HCT116 (cell line): Measurements from ENCODE around the gene ADAR. TPM values are rescaled to one million over a fixed set of nuclear protein-coding genes. Genes with fewer than 3 reads are reported as not detected.

Experiments used
- ATAC-seq: fragments of 200-7000 bp; cut with Tn5 transposase; 2 replicates; pipeline ENCODE4 v1.9.1; 2020; ENCODE audit warnings: mild to moderate bottlenecking, moderate library complexity
- Bru-seq: library from RNA; stranded (reverse); fragments of 400-500 nt; gene quantifications from one replicate; lab custom pipeline; 2021; lab: Mats Ljungman, UMichigan
- BruChase-seq, 2 experiments: library from RNA; stranded (reverse); fragments of 400-500 nt; gene quantifications; one replicate each; lab custom pipeline; 2021; lab: Mats Ljungman, UMichigan
- BruUV-seq: library from RNA; stranded (reverse); fragments of 400-500 nt; replicated peaks from 2 replicates; lab custom pipeline; 2021; lab: Mats Ljungman, UMichigan
- CTCF ChIA-PET: fragments of 300-600 bp; sonication (Branson Sonifier 250); formaldehyde crosslinking; loops from one replicate; lab custom pipeline; 2021; ENCODE audit warnings: antibody characterized with exemption; lab: Charles Lee
- POLR2A ChIA-PET: fragments of 300-600, 350-600 bp; sonication (Branson Sonifier 250); formaldehyde crosslinking; loops from one replicate; lab custom pipeline; 2021; ENCODE audit warnings: antibody characterized with exemption; lab: Charles Lee
- RAD21 ChIA-PET, 2 experiments: fragments of 300-600 bp; sonication (Branson Sonifier 250); formaldehyde crosslinking; loops; one replicate each; lab custom pipeline; 2023; ENCODE audit warnings: low total read pairs in 2 of 2; ENCODE audit not compliant: uncharacterized antibody in 2 of 2, unreplicated experiment in 2 of 2, low non-redundant PET in 1 of 2; lab: Charles Lee
- DNase-seq: peaks from one replicate; pipeline ENCODE4 v3.0.0-alpha.2; 2010; ENCODE audit warnings: low read depth, low spot score
- H2AFZ ChIP-seq: fragments of 200-600 bp; shearing (Covaris generic), sonication (generic); 2 replicates; pipeline ENCODE4 v1.6.1; 2017; ENCODE audit warnings: low read depth, mixed run types, mixed read lengths, antibody characterized with exemption, low read length; ENCODE audit not compliant: poor library complexity, severe bottlenecking
- H3K27ac ChIP-seq: 2 replicates; pipeline ENCODE4 v1.5.1; 2012; ENCODE audit warnings: low read depth, low read length
- H3K27me3 ChIP-seq: fragments of 200-600 bp; sonication (generic); 2 replicates; pipeline ENCODE4 v1.6.1; 2016; ENCODE audit warnings: mixed run types, low read length, mixed read lengths; ENCODE audit not compliant: insufficient read depth
- H3K36me3 ChIP-seq, 2 experiments: fragments of 200-500 bp in 1 of 2; fragments of 200-600 bp in 1 of 2; sonication (Bioruptor generic) in 1 of 2; sonication (generic) in 1 of 2; 2 replicates each; pipeline versions ENCODE4 v1.5.1 to v1.6.1; 2014 to 2016; ENCODE audit warnings: low read length in 2 of 2, inconsistent platforms in 1 of 2, mixed read lengths in 1 of 2, mixed run types in 1 of 2; ENCODE audit not compliant: insufficient read depth in 2 of 2, control insufficient read depth in 1 of 2
- H3K4me1 ChIP-seq, 2 experiments: fragments of 200-600 bp in 1 of 2; sonication (generic) in 1 of 2; 2 replicates each; pipeline versions ENCODE4 v1.5.1 to v1.6.1; 2012 to 2017; ENCODE audit warnings: low read length in 2 of 2, inconsistent platforms in 1 of 2, mild to moderate bottlenecking in 1 of 2, mixed read lengths in 1 of 2, mixed run types in 1 of 2, moderate library complexity in 1 of 2; ENCODE audit not compliant: insufficient read depth in 2 of 2, control insufficient read depth in 1 of 2
- H3K4me2 ChIP-seq: fragments of 200-600 bp; sonication (generic); 2 replicates; pipeline ENCODE4 v1.6.1; 2017; ENCODE audit warnings: mixed run types, low read length, mixed read lengths
- H3K4me3 ChIP-seq, 2 experiments: fragments of 200-600 bp in 1 of 2; sonication (generic) in 1 of 2; replicated peaks in 1 of 2; 2 replicates each; pipeline ENCODE4 v1.5.1; 2011 to 2016; ENCODE audit warnings: low read length in 2 of 2, control low read depth in 1 of 2, low read depth in 1 of 2, mild to moderate bottlenecking in 1 of 2, mixed read lengths in 1 of 2, mixed run types in 1 of 2
- H3K79me2 ChIP-seq: fragments of 200-600 bp; sonication (generic); 2 replicates; pipeline ENCODE4 v1.6.1; 2017; ENCODE audit warnings: mild to moderate bottlenecking, mixed run types, low read length, moderate library complexity, mixed read lengths; ENCODE audit not compliant: insufficient read depth
- H3K9ac ChIP-seq: fragments of 200-600 bp; sonication (generic); 2 replicates; pipeline ENCODE4 v1.6.1; 2016; ENCODE audit warnings: low read length, mixed read lengths
- H3K9me2 ChIP-seq: fragments of 200-600 bp; sonication (generic), shearing (Covaris generic); 2 replicates; pipeline ENCODE4 v1.6.1; 2017; ENCODE audit warnings: mixed run types, mild to moderate bottlenecking, moderate library complexity; ENCODE audit not compliant: insufficient read depth
- H3K9me3 ChIP-seq, 2 experiments: fragments of 200-500 bp in 1 of 2; fragments of 200-600 bp in 1 of 2; sonication (Bioruptor generic) in 1 of 2; sonication (generic) in 1 of 2; 2 replicates each; pipeline ENCODE4 v1.6.1; 2014 to 2017; ENCODE audit warnings: low read length in 2 of 2, mixed read lengths in 2 of 2, inconsistent platforms in 1 of 2, low read depth in 1 of 2, mild to moderate bottlenecking in 1 of 2, mixed run types in 1 of 2, moderate library complexity in 1 of 2; ENCODE audit not compliant: control insufficient read depth in 1 of 2, insufficient read depth in 1 of 2
- H4K20me1 ChIP-seq: fragments of 200-600 bp; sonication (generic), shearing (Covaris generic); 2 replicates; pipeline ENCODE4 v1.6.1; 2017; ENCODE audit warnings: mixed run types, mild to moderate bottlenecking, moderate library complexity; ENCODE audit not compliant: insufficient read depth
- CBX3 ChIP-seq: IDR thresholded peaks from 2 replicates; pipeline ENCODE4 v1.6.1; 2012; ENCODE audit warnings: low read depth
- CEBPB ChIP-seq: IDR thresholded peaks from 2 replicates; pipeline ENCODE4 v1.6.1; 2012; ENCODE audit warnings: low read depth
- CTCF ChIP-seq, 3 experiments: fragments of 200-600 bp in 1 of 3; sonication (generic) in 1 of 3; IDR thresholded peaks in 2 of 3; conservative IDR thresholded peaks in 1 of 3; 2 replicates each; pipeline ENCODE4 v1.5.1; 2012 to 2017; ENCODE audit warnings: low read depth in 2 of 3, low read length in 2 of 3, antibody characterized with exemption in 1 of 3, borderline replicate concordance in 1 of 3, control low read depth in 1 of 3, mild to moderate bottlenecking in 1 of 3, mixed read lengths in 1 of 3, mixed run types in 1 of 3, moderate library complexity in 1 of 3; ENCODE audit not compliant: insufficient read depth in 1 of 3
- EGR1 ChIP-seq: IDR thresholded peaks from 2 replicates; pipeline ENCODE4 v1.6.1; 2012; ENCODE audit warnings: low read depth
- EZH2phosphoT487 ChIP-seq: fragments of 200-600 bp; IDR thresholded peaks from 2 replicates; pipeline ENCODE4 v1.6.1; 2018; ENCODE audit warnings: antibody characterized with exemption, borderline replicate concordance
- MAX ChIP-seq: IDR thresholded peaks from 2 replicates; pipeline ENCODE4 v1.6.1; 2012
- POLR2AphosphoS5 ChIP-seq: IDR thresholded peaks from 2 replicates; pipeline ENCODE4 v1.6.1; 2011; ENCODE audit warnings: mild to moderate bottlenecking, low read depth, low read length, moderate library complexity
- SP1 ChIP-seq: IDR thresholded peaks from 2 replicates; pipeline ENCODE4 v1.6.1; 2012; ENCODE audit warnings: low read depth
- TCF7L2 ChIP-seq: IDR thresholded peaks from 2 replicates; pipeline ENCODE4 v1.7.0; 2011; ENCODE audit warnings: borderline replicate concordance, inconsistent platforms; ENCODE audit not compliant: insufficient read depth, insufficient read length; ENCODE audit errors: extremely low read depth
- YY1 ChIP-seq: IDR thresholded peaks from 2 replicates; pipeline ENCODE4 v1.6.1; 2011; ENCODE audit warnings: low read length, low read depth, moderate library complexity, mild to moderate bottlenecking; ENCODE audit not compliant: insufficient replicate concordance; ENCODE audit errors: extremely low read depth
- ZFX ChIP-seq: fragments of 450-650 bp; IDR thresholded peaks from 2 replicates; pipeline ENCODE4 v1.6.1; 2017
- ZNF274 ChIP-seq: fragments of 200-500 bp; sonication (Bioruptor generic); IDR thresholded peaks from 2 replicates; pipeline ENCODE4 v1.6.1; 2014; ENCODE audit warnings: mild to moderate bottlenecking, low read depth, low read length, inconsistent platforms
- intact Hi-C: fragments of 100-400 bp; cut with micrococcal nuclease; formaldehyde crosslinking; loops from 2 replicates; pipeline ENCODE4 v1.10.0; 2022
- long read RNA-seq: library from polyadenylated mRNA; unstranded; transcript quantifications from one replicate; pipeline ENCODE4 v2.0.0, GENCODE V29; 2021; ENCODE audit not compliant: unreplicated experiment
- polyA plus RNA-seq: library from polyadenylated mRNA; unstranded; fragments of >200 nt; gene quantifications from 2 replicates; pipeline ENCODE4 v1.2.1, GENCODE V29; 2012; ENCODE audit warnings: missing spikeins
- total RNA-seq: library from RNA; stranded (reverse); gene quantifications from one replicate; pipeline ENCODE4 v1.2.1, GENCODE V29; 2021; ENCODE audit not compliant: unreplicated experiment

ADAR gene
- total RNA-seq (169 TPM), Bru-seq, nascent RNA (percentile 92 among the genes with signal in this experiment), BruChase-seq, experiment 1, labeled RNA remaining after a 6-hour chase (percentile 98 among the genes with signal in this experiment), BruChase-seq, experiment 2, labeled RNA remaining after a 2-hour chase (percentile 96 among the genes with signal in this experiment)
- polyA plus RNA-seq, result 74.5 and 89.8 TPM in 2 replicates
- long read RNA-seq, full-length matches to known transcripts, result 10 of 130 reads
- long read RNA-seq, partial matches to known transcripts, result 56 of 130 reads
- long read RNA-seq, other reads (novel, unspliced or antisense), result 64 of 130 reads

DNA sequence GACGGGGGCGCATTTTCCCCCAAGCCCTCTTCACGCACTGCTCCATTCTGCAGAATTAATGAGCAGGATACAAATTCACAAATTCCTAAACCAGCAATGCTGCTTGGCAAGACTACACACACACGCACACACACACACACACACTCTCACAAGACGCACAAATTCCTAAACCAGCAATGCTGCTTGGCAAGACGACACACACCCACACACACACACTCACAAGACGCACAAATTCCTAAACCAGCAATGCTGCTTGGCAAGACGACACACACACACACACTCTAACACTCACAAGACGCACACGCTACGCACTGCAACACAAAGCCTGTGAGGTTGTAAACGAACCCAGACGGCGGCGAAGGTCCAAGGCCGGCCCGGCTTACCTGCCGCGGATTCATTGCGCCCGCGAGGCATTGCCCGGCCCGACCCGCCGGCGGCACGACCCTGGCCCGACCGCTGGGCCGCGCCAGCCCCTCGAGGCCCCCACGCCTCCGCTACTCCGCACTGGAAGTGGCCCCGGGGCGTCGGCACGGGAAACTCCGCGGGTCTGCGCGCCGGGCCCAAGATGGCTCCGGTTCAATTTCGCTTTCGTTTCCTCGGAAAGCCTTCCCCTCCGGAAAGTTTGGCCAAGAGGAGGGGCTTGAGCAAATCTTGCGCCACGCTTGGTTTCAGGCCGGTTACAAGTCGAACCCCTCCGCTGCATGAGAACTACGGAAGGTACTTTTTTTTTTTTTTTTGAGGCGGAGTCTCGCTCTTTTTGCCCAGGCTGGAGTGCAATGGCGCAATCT lies at the start of gene ADAR:
TSS of gene ADAR (minus strand) at position 578 of the 788 bp plus-strand sequence. CDS start at position 398, 180 bp downstream.
- H2AFZ ChIP-seq, result peak within 1 kb of the TSS; percentile 6
- peaks cover 7% of the 10 kb centered on the region; the same call in 1 of the 2 replicates for H4K20me1 ChIP-seq
- BruUV-seq, result no TSS peak

More for the DNA sequence above, at the start of gene ADAR:
- RAD21 ChIA-PET, result no interaction called here
- Histone ChIP-seq H3K9me2 (no peaks in the 10 kb centered on the region), H3K4me2 (peak within 1 kb of the TSS; percentile 87), H3K27me3 (no peaks in the 10 kb centered on the region), H3K4me1 (peaks cover 17 to 31% of the 10 kb centered on the region in 2 experiments), H3K9ac (peak within 1 kb of the TSS; percentile 99), H3K4me3 (peak within 1 kb of the TSS; percentile 88 to 97), H3K79me2 (peaks cover 98% of the 10 kb centered on the region)
- CTCF ChIA-PET, result no interaction called here
- POLR2A ChIA-PET, result no interaction called here
- intact Hi-C loops, result no loop called here
- DNase-seq, result peak; percentile 91
- ATAC-seq, result peak; percentile 73
- TF ChIP-seq CTCF (IDR thresholded peaks at IDR 0.05 in 2 of 3, conservative IDR thresholded peaks at IDR 0.05 in 1 of 3; ENCODE audit: borderline replicate concordance in 1 of 3, insufficient read depth in 1 of 3, low read depth in 2 of 3, low read length in 2 of 3) (no peak), ZFX (peak; percentile 87), EGR1 (no peak), CBX3 (peak; percentile 76), CEBPB (peak; percentile 90), EZH2phosphoT487 (no peak), SP1 (peak; percentile 50; the same call in 1 of the 2 replicates), ZNF274 (no peak), TCF7L2 (peak; percentile 4), YY1 (peak; percentile 87), POLR2AphosphoS5 (peak; percentile 56), MAX (peak; percentile 50; the same call in 1 of the 2 replicates)
- TF ChIP-seq, all 23 proteins: peak for 8
- Histone ChIP-seq H3K36me3 (no peaks in the 10 kb centered on the region), H3K9me3 (no peaks in the 10 kb centered on the region), H3K27ac (peak within 1 kb of the TSS; percentile 88)
